Measurements from ENCODE around the gene MIER2. TPM values are rescaled to one million over a fixed set of nuclear protein-coding genes. Genes with fewer than 3 reads are reported as not detected.
"Not testable (repeated sequence)": the region's sequence is repeated elsewhere in the genome, so short reads cannot be mapped to it uniquely, and the experiment has no call there.

Gene MIER2
- total RNA-seq, 1 experiment from 2014 or later = 40.1 TPM

DNA sequence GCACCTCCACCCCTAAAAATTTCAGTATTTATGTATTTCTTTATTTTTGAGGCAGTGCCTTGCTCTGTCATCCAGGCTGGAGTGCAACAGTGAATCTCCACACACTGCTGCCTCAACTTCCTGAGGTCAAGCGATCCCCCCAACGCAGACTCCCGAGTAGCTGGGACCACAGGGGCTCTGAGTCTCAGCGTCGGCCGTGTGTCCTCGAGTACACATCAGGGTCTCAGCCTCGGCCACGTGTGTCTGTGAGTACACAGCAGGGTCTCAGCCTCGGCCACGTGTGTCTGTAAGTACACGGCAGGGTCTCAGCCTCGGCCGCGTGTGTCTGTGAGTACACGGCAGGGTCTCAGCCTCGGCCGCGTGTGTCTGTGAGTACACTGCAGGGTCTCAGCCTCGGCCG is 43.2 kb upstream of the MIER2 start:
- no peaks in the 10 kb centered on the region for H3K27me3 Mint-ChIP-seq (ENCODE audit: insufficient read depth, unreplicated experiment)
- no peaks in the 10 kb centered on the region for H3K4me1 Mint-ChIP-seq (ENCODE audit: low read depth, unreplicated experiment)
- POLR2A ChIA-PET = no interaction called here
- no peaks in the 10 kb centered on the region for H3K9me3 ChIP-seq
- H3K27ac Mint-ChIP-seq (ENCODE audit: unreplicated experiment) = no peak overlapping the region
- intact Hi-C loops (cut with micrococcal nuclease; ENCODE audit: unreplicated experiment) = no loop called here
- peaks cover 8% of the 10 kb centered on the region for H3K36me3 Mint-ChIP-seq (ENCODE audit: insufficient read depth, unreplicated experiment)
- CTCF ChIA-PET = no interaction called here
- no peak overlapping the region for H3K4me3 ChIP-seq (ENCODE audit: low read depth, low read length)
- H3K4me1 ChIP-seq = no peaks in the 10 kb centered on the region
- H3K4me3 Mint-ChIP-seq (ENCODE audit: unreplicated experiment) = no peak overlapping the region
- TF ChIP-seq, protein P1, sequence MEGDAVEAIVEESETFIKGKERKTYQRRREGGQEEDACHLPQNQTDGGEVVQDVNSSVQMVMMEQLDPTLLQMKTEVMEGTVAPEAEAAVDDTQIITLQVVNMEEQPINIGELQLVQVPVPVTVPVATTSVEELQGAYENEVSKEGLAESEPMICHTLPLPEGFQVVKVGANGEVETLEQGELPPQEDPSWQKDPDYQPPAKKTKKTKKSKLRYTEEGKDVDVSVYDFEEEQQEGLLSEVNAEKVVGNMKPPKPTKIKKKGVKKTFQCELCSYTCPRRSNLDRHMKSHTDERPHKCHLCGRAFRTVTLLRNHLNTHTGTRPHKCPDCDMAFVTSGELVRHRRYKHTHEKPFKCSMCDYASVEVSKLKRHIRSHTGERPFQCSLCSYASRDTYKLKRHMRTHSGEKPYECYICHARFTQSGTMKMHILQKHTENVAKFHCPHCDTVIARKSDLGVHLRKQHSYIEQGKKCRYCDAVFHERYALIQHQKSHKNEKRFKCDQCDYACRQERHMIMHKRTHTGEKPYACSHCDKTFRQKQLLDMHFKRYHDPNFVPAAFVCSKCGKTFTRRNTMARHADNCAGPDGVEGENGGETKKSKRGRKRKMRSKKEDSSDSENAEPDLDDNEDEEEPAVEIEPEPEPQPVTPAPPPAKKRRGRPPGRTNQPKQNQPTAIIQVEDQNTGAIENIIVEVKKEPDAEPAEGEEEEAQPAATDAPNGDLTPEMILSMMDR (IDR thresholded peaks at IDR 0.05; ENCODE audit: insufficient read depth in 1 of 2, low read depth in 1 of 2, low read length in 1 of 2, severe bottlenecking in 1 of 2, unreplicated experiment in 1 of 2) = no peak
- H3K36me3 ChIP-seq (ENCODE audit: control insufficient read depth, insufficient read depth, low read length) = no peaks in the 10 kb centered on the region
- H3K9me3 Mint-ChIP-seq (ENCODE audit: unreplicated experiment) = peaks cover 2% of the 10 kb centered on the region
- BruUV-seq (replicated peaks) = no TSS peak
- no peak for DNase-seq
- H3K27me3 ChIP-seq (replicated peaks; ENCODE audit: control insufficient read depth, insufficient read depth, low read length) = no peaks in the 10 kb centered on the region

GRCh38 chr19:386632-387301 is 42.2 kb upstream of the MIER2 start:
- BruUV-seq (replicated peaks); CTCF ChIA-PET; H3K36me3 Mint-ChIP-seq (ENCODE audit: insufficient read depth, unreplicated experiment); H3K36me3 ChIP-seq (ENCODE audit: control insufficient read depth, insufficient read depth, low read length); intact Hi-C loops (cut with micrococcal nuclease; ENCODE audit: unreplicated experiment); H3K4me1 ChIP-seq; H3K27me3 ChIP-seq (replicated peaks; ENCODE audit: control insufficient read depth, insufficient read depth, low read length); DNase-seq; H3K4me3 Mint-ChIP-seq (ENCODE audit: unreplicated experiment); H3K4me1 Mint-ChIP-seq (ENCODE audit: low read depth, unreplicated experiment); H3K9me3 ChIP-seq; H3K27me3 Mint-ChIP-seq (ENCODE audit: insufficient read depth, unreplicated experiment); POLR2A ChIA-PET; H3K9me3 Mint-ChIP-seq (ENCODE audit: unreplicated experiment); H3K27ac Mint-ChIP-seq (ENCODE audit: unreplicated experiment); H3K4me3 ChIP-seq (ENCODE audit: low read depth, low read length): not testable (repeated sequence)

GRCh38 chr19:386189-386588 is 41.6 kb upstream of the MIER2 start:
- H3K4me3 ChIP-seq (ENCODE audit: low read depth, low read length); CTCF ChIA-PET; H3K4me1 ChIP-seq; H3K27me3 Mint-ChIP-seq (ENCODE audit: insufficient read depth, unreplicated experiment); H3K9me3 Mint-ChIP-seq (ENCODE audit: unreplicated experiment); intact Hi-C loops (cut with micrococcal nuclease; ENCODE audit: unreplicated experiment); DNase-seq; H3K9me3 ChIP-seq; H3K36me3 ChIP-seq (ENCODE audit: control insufficient read depth, insufficient read depth, low read length); H3K27ac Mint-ChIP-seq (ENCODE audit: unreplicated experiment); H3K4me1 Mint-ChIP-seq (ENCODE audit: low read depth, unreplicated experiment); H3K36me3 Mint-ChIP-seq (ENCODE audit: insufficient read depth, unreplicated experiment); POLR2A ChIA-PET; H3K27me3 ChIP-seq (replicated peaks; ENCODE audit: control insufficient read depth, insufficient read depth, low read length); H3K4me3 Mint-ChIP-seq (ENCODE audit: unreplicated experiment); BruUV-seq (replicated peaks): not testable (repeated sequence)

DNA sequence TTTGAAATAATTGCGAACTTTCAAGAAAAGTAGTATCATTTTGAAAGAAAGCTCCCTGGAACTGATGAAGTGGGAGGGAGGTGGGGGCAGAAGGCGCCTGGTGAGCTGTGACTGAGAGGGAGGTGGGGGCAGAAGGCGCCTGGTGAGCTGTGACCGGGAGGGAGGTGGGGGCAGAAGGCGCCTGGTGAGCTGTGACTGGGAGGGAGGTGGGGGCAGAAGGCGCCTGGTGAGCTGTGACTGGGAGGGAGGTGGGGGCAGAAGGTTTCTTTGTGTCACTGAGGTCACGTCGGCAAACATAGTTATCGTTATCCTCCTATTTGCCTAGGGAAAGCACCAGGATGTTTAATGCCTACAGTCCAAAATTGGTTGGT is 40.2 kb upstream of the MIER2 start:
- Mint-ChIP-seq H3K27me3 (ENCODE audit: insufficient read depth, unreplicated experiment) (no peaks in the 10 kb centered on the region), H3K9me3 (ENCODE audit: unreplicated experiment) (no peaks in the 10 kb centered on the region), H3K4me1 (ENCODE audit: low read depth, unreplicated experiment) (no peaks in the 10 kb centered on the region), H3K27ac (ENCODE audit: unreplicated experiment) (no peak overlapping the region), H3K36me3 (ENCODE audit: insufficient read depth, unreplicated experiment) (no peaks in the 10 kb centered on the region), H3K4me3 (ENCODE audit: unreplicated experiment) (no peak overlapping the region)
- no peaks in the 10 kb centered on the region for H3K36me3 ChIP-seq (ENCODE audit: control insufficient read depth, insufficient read depth, low read length)
- H3K9me3 ChIP-seq = no peaks in the 10 kb centered on the region
- no peak for DNase-seq
- ChIA-PET CTCF (interaction anchor here (0.6 to 1.9 kb wide), 3 partner anchors 122 to 190 kb away, joined by 3 to 6 read pairs (median 3); no protein-coding TSS in a partner anchor), POLR2A (no interaction called here)
- H3K4me1 ChIP-seq = no peaks in the 10 kb centered on the region
- TF ChIP-seq, protein P1 (IDR thresholded peaks at IDR 0.05; ENCODE audit: insufficient read depth in 1 of 2, low read depth in 1 of 2, low read length in 1 of 2, severe bottlenecking in 1 of 2, unreplicated experiment in 1 of 2) = no peak
- no peak overlapping the region for H3K4me3 ChIP-seq (ENCODE audit: low read depth, low read length)
- H3K27me3 ChIP-seq (replicated peaks; ENCODE audit: control insufficient read depth, insufficient read depth, low read length) = no peaks in the 10 kb centered on the region
- intact Hi-C loops (cut with micrococcal nuclease; ENCODE audit: unreplicated experiment) = no loop called here
- BruUV-seq (replicated peaks) = no TSS peak

All from Caco-2 (cell line).